SH-SY5Y (cell line): ENCODE data around the gene ATOSA.

Source experiments
- GATA2 ChIP-seq: IDR thresholded peaks from 2 replicates; pipeline ENCODE4 v1.6.1; 2011; ENCODE audit warnings: mild to moderate bottlenecking, low read depth, low read length
- GATA3 ChIP-seq: IDR thresholded peaks from 2 replicates; pipeline ENCODE4 v1.6.1; 2011; ENCODE audit warnings: low read depth, mild to moderate bottlenecking, low read length, moderate library complexity

DNA sequence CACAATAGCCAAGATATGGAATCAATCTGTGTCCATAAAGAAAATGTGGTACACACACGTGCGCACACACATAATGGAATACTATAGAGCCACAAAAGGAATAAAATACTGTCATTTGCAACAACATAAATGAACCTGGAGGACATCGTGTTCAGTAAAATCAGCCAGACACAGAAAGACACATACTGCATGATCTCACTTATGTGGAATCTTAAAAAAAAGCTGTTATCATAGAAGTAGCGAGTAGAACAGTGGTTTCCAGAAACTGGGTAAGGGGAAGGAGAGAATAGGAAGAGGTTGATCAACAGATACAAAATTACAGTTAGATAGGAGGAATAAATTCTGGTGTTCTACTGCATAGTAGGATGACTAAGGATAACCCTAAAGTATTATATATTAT is 11.1 kb downstream of the ATOSA start:
- TF ChIP-seq GATA3 (no peak), GATA2 (no peak)
